Glomerular visceral epithelial cell (primary cell): ENCODE results near the gene ZNF575.
"Not testable (repeated sequence)": the region's sequence is repeated elsewhere in the genome, so short reads cannot be mapped to it uniquely, and the experiment has no call there.

ENCODE experiments used
- DNase-seq: peaks from one replicate; pipeline ENCODE4 v3.0.0-alpha.2; 2016; ENCODE audit errors: extremely low spot score

The ZNF575 gene

DNA sequence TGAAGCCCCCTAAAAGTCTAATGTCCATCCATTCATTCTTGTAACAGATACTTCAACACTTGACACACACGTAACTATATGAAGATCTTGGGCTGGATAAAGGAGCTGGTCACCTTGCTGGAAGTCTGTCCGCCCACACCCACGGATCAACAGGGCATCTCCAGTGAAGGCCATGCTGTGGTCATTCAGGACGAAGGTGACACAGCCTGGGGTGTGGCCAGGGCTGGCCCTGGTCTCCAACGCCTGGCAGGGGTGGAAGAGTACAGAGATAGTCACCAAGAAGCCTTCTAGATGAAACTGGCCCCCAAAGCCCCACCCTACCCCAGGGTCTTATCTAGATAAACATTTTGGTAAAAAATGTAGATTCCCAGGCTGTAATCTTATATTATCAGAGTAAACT is 21.7 kb upstream of the ZNF575 start:
- DNase-seq = no peak

DNA sequence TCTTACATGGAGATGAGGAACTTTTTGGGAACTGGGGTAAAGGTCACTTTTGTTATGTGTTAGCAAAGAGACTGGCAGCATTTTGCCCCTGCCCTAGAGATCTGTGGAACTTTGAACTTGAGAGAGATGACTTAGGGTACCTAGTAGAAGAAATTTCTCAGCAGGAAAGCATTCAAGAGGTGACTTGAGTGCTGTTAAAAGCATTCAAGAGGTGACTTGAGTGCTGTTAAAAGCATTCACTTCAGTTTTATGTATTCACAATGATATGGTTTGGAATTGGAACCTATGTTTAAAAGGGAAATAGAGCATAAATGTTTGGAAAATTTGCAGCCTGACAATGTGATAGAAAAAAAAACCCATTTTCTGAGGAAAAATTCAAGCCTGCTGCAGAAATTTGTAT is 20.6 kb upstream of the ZNF575 start:
- DNase-seq = not testable (repeated sequence)

DNA sequence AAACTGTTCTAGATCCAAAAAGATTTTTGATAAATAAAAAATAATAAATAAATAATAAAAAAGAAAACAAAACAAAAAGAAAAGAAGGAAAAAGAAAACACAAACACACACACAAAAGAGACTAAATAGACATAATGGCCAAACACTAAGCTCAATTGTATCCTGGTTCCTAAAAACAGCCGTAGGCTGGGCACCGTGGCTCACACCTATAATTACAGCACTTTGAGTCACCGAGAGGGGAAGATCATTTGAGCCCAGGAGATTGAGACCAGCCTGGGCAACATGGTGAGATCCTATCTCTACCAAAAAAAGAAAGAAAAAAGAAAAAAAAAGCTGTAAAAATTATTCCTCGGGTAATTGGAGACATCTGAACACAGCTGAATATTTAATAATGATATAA is 14.9 kb upstream of the ZNF575 start:
- DNase-seq = no peak

DNA sequence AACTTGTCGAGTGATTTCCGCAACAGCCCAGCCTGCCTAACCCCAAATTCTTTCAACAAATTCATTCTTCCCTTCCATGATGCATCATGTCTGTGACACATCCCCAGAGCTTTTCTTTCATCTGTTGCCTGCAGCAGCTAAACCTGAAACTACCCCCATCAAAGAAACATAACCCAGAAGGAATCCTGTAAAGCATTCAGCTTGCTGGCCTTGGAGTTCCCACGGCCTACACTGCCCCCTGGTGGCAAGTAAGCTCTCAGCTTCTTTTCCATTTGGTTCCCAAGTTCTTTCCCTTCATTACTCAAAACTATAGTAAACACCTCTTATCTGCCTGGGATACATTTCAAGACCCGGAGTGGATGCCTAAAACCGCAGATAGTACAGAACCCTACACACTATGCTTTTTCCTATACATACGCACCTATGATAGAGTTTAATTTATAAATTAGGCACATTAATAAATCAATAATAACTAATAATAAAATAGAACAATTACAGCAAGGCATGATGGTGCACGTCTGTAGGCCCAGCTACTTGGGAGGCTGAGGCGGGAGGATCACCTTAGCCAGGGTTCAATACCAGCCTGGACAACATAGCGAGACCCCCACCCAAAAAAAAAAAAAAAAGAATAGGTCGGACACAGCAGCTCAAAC is 13.4 kb upstream of the ZNF575 start:
- peak; percentile 91 for DNase-seq

DNA sequence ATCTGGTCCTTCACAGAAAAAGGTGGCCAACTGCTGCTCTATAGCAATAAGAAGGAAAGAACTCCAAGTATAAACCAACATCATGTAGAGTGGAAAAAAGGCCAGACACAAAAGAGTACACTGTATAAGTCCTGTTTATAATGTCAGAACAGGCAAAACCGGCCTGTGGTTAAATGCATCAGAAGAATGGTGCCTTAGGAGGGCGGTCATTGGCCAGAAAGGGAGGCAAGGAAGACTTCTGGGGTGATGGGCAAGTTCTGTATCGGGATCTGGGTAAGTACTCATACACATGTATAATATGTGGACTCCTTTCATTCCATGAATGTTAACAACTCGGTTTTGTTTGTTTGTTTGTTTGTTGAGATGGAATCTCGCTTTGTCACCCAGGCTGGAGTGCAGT is 10.1 kb upstream of the ZNF575 start:
- DNase-seq = no peak

- not testable (repeated sequence) for DNase-seq
These were observed 9.3 kb upstream of the ZNF575 start for GRCh38 chr19:43523696-43524095.

DNA sequence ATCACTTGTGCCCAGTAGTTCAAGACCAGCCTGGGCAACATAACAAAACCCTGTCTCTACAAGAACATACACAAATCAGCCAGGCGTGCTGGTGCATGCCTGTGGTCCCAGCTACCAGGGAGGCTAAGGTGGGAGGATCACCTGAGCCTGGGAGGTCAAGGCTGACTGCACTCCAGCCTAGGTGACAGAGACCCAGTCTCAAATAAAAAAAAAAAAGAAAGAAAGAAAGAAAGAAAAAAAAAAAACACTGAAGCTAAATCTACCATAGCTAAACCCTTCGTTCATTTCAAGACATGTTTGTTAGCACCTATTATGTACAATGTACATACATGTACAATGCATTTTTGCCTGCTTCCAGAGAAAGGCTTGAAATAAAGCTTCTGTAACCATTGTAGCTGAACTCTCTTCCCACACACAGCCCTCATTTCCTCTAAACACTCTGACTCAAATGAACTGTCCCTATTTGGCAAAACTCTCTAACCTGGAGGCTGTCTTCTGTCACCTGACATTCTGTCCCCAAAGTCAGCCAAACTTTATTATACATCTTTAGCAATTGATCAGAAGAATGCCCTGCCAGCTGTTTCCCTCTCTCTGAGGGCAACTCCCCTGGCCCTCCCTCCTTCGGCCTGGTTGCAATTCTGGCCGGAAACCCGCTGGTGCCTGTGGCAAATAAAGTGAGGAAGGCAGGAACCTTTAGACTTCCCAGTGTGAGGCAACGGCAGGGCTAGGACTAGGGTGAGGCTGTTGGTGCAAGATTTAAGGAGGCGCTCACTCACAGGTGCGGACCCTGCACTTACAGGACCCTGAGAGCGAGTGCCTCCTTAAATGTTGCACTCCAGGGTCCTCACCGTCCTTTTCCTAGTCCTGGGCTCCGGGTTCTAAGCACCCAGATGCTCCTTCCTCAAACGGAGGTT is 7.8 kb upstream of the ZNF575 start:
- peak; percentile 72 for DNase-seq

GRCh38 chr19:43525836-43526771 is 6.9 kb upstream of the ZNF575 start:
- DNase-seq = peak; percentile 28

DNA sequence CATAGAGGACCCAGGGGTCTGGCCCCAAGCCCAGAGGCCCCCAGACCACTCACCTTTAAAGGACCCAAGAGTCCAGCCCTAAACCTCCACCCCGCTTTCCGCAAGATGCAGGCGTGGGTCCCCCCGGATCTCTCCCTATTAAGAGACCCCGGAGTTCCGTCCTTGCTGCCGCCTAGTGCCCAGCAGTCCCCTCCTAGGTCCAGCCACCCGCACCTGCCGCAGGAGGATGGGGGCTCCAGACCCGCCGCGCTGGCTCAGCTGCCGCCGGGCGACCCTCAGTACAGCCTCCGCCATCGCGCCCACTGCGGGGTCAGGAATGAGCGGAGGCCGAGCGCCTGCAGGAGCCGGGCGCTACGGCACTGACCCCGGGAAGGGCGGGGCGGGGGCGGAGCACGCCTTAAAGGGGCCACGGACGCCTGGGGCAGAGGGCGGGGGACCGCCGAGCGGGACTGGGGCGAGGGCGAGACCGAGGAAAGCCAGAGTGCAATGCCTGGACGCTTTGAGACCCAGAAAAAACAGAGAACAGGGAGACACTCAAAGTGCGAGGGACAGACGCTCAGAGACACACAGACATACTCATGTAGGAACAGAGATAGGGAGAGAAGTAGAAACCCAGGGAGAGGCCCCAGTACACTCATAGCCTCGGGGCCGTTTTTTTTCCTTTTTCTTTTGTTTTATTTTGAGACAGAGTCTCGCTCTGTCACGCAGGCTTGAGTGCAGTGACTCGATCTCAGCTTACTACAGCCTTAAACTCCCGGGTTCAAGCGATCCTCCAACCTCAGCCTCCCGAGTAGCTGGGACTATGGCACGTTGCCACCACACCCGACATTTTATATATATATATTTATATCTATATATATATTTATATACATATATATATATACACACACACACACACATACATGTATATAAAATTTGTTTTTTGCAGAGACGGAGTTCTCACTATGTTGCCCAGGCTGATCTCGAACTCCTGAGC is 5.8 kb upstream of the ZNF575 start, which contains the start of gene ETHE1:
Gene ETHE1, minus strand, starts transcription at position 318 of the 976 bp plus-strand sequence. Its CDS starts 24 bp downstream, at position 294.
- peak; percentile 79 for DNase-seq

DNA sequence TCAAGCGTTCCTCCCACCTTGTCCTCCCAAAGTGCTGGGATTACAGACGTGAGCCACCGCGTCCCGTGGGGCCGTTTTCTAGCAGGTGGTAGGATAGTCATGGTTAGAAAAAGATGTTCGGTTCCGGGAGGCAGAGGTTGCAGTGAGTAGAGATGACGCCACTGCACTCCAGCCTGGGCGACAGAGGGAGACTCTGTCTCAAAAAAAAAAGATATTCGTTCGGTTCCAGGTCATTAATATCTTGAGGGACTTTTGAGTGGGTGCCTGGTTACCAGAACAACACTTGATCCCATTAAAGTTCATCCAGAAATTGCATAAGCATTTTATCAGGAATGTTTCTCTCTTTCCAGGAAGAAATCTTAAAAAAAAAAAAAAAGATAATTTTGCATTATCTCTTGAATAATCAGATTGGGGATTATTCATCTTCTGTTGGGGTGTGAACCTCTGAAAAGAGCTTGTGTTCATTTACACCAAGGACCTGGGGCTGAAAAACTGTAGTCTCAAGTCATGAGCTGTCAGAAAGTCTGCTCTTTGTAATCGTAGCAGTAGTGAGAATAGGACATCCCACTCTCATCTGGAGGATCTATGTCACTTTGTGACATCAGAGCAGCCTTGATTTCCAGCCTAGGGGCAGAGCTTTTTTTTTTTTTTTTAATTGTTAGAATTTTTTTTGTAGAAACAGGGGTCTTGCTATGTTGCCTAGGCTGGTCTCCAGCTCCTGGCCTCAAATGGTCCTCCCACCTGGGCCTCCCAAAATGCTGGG is 4.9 kb upstream of the ZNF575 start:
- DNase-seq = peak; percentile 72

- no peak for DNase-seq
These were observed 422 bp upstream of the ZNF575 start for GRCh38 chr19:43532571-43532961.

GRCh38 chr19:43533546-43534304 is 737 bp downstream of the ZNF575 start:
- DNase-seq = peak; percentile 58

GRCh38 chr19:43534305-43534815 is 1.4 kb downstream of the ZNF575 start:
- DNase-seq = no peak

- peak; percentile 26 for DNase-seq
These were observed 2.1 kb downstream of the ZNF575 start for GRCh38 chr19:43534816-43535761.

GRCh38 chr19:43538922-43539321 is 5.9 kb downstream of the ZNF575 start:
- no peak for DNase-seq

- no peak for DNase-seq
These were observed 7.4 kb downstream of the ZNF575 start for GRCh38 chr19:43540381-43540780.

- no peak for DNase-seq
These were observed 9.1 kb downstream of the ZNF575 start for GRCh38 chr19:43541920-43542650.
